SK-N-SH treated with all-trans-retinoic acid at 6 μM for 48 hours (cell line): ENCODE results near the gene CDC42EP2.

ENCODE experiments used
- ATAC-seq: fragments of 200-7000 bp; cut with Tn5 transposase; 3 replicates; pipeline ENCODE4 v1.9.1; 2020; ENCODE audit warnings: mild to moderate bottlenecking, moderate library complexity
- ARNTL ChIP-seq: fragments of 450-650 bp; formaldehyde crosslinking; IDR thresholded peaks from 2 replicates; pipeline ENCODE4 v1.5.0; 2020; ENCODE audit warnings: low read depth, mild to moderate bottlenecking, moderate library complexity, borderline replicate concordance
- BACH2 ChIP-seq: fragments of 250-450 bp; sonication (Bioruptor Pico); IDR thresholded peaks from 2 replicates; pipeline ENCODE4 v1.9.0; 2021; ENCODE audit warnings: mild to moderate bottlenecking, borderline replicate concordance
- CREB5 ChIP-seq: fragments of 250-450 bp; sonication (Bioruptor Pico); IDR thresholded peaks from 2 replicates; pipeline ENCODE4 v1.5.1; 2020; ENCODE audit warnings: low read depth, mild to moderate bottlenecking, moderate library complexity
- CSDC2 ChIP-seq: fragments of 250-450 bp; sonication (Bioruptor Pico); IDR thresholded peaks from 2 replicates; pipeline ENCODE4 v1.5.0; 2020; ENCODE audit warnings: mild to moderate bottlenecking, moderate library complexity
- CSRNP3 ChIP-seq: fragments of 250-450 bp; sonication (Bioruptor Pico); IDR thresholded peaks from 2 replicates; pipeline ENCODE4 v1.5.1; 2021; ENCODE audit warnings: mild to moderate bottlenecking, moderate library complexity
- ESRRG ChIP-seq: fragments of 250-450 bp; sonication (Bioruptor Pico); IDR thresholded peaks from 2 replicates; pipeline ENCODE4 v1.6.1; 2021; ENCODE audit warnings: mild to moderate bottlenecking
- GLIS3 ChIP-seq: fragments of 250-450 bp; sonication (Bioruptor Pico); IDR thresholded peaks from 2 replicates; pipeline ENCODE4 v1.5.0; 2020; ENCODE audit warnings: mild to moderate bottlenecking, moderate library complexity
- ISL1 ChIP-seq: fragments of 250-450 bp; sonication (Bioruptor Pico); IDR thresholded peaks from 2 replicates; pipeline ENCODE4 v2.1.2; 2022; ENCODE audit warnings: mild to moderate bottlenecking, moderate library complexity
- PATZ1 ChIP-seq: fragments of 250-450 bp; sonication (Bioruptor Pico); IDR thresholded peaks from 2 replicates; pipeline ENCODE4 v1.8.0; 2020; ENCODE audit warnings: mild to moderate bottlenecking, moderate library complexity, borderline replicate concordance
- RARB ChIP-seq: fragments of 250-450 bp; sonication (Bioruptor Pico); IDR thresholded peaks from 2 replicates; pipeline ENCODE4 v1.8.0; 2021; ENCODE audit warnings: mild to moderate bottlenecking, moderate library complexity
- SNAI2 ChIP-seq: fragments of 250-450 bp; sonication (Bioruptor Pico); IDR thresholded peaks from 2 replicates; pipeline ENCODE4 v1.5.0; 2020; ENCODE audit warnings: mild to moderate bottlenecking, moderate library complexity
- TSHZ2 ChIP-seq: fragments of 250-450 bp; sonication (Bioruptor Pico); IDR thresholded peaks from 2 replicates; pipeline ENCODE4 v1.5.0; 2020; ENCODE audit warnings: mild to moderate bottlenecking, moderate library complexity
- ZC3H10 ChIP-seq: fragments of 250-450 bp; sonication (Bioruptor Pico); IDR thresholded peaks from 2 replicates; pipeline ENCODE4 v1.5.1; 2021; ENCODE audit warnings: mild to moderate bottlenecking, moderate library complexity
- ZFP3 ChIP-seq: fragments of 250-450 bp; sonication (Bioruptor Pico); IDR thresholded peaks from 2 replicates; pipeline ENCODE4 v1.5.0; 2020; ENCODE audit warnings: mild to moderate bottlenecking, moderate library complexity
- ZFP30 ChIP-seq: fragments of 450-650 bp; formaldehyde crosslinking; IDR thresholded peaks from 2 replicates; pipeline ENCODE4 v1.5.0; 2022; ENCODE audit warnings: mild to moderate bottlenecking, moderate library complexity
- ZNF565 ChIP-seq: fragments of 450-650 bp; formaldehyde crosslinking; conservative IDR thresholded peaks from 2 replicates; pipeline ENCODE4 v1.5.0; 2020; ENCODE audit warnings: low read depth, mild to moderate bottlenecking, moderate library complexity
- ZNF70 ChIP-seq: fragments of 450-650 bp; formaldehyde crosslinking; IDR thresholded peaks from 2 replicates; pipeline ENCODE4 v1.5.0; 2020; ENCODE audit warnings: mild to moderate bottlenecking, moderate library complexity
- ZNF8 ChIP-seq: fragments of 450-650 bp; formaldehyde crosslinking; IDR thresholded peaks from 2 replicates; pipeline ENCODE4 v1.5.0; 2020; ENCODE audit warnings: mild to moderate bottlenecking, moderate library complexity

Gene CDC42EP2

GRCh38 chr11:65291613-65292012 lies 23.1 kb upstream of the CDC42EP2 start:
- peak; percentile 54 for ATAC-seq
- TF ChIP-seq ARNTL (CRISPR knock-in tag) (no peak), RARB (no peak), BACH2 (no peak)
- TF ChIP-seq, all 23 proteins: peak for 0

GRCh38 chr11:65292890-65293289 lies 21.8 kb upstream of the CDC42EP2 start:
- no peak for TF ChIP-seq ZC3H10 (CRISPR knock-in tag)
- no peak for TF ChIP-seq PATZ1 (CRISPR knock-in tag)
- no peak for TF ChIP-seq ISL1 (CRISPR knock-in tag)
- TF ChIP-seq ZNF70: no peak
- TF ChIP-seq CSDC2: no peak
- no peak for TF ChIP-seq CREB5 (CRISPR knock-in tag)
- TF ChIP-seq TSHZ2 (CRISPR knock-in tag): no peak
- TF ChIP-seq ZFP3 (CRISPR knock-in tag): no peak
- TF ChIP-seq ZNF8 (CRISPR knock-in tag): no peak
- TF ChIP-seq CSRNP3 (CRISPR knock-in tag): no peak
- ATAC-seq: no peak

GRCh38 chr11:65293909-65294381 lies 20.7 kb upstream of the CDC42EP2 start:
- TF ChIP-seq GLIS3 (CRISPR knock-in tag) (no peak), TSHZ2 (CRISPR knock-in tag) (no peak), ZNF8 (CRISPR knock-in tag) (no peak), CREB5 (CRISPR knock-in tag) (no peak), CSDC2 (no peak), CSRNP3 (CRISPR knock-in tag) (no peak), SNAI2 (no peak), ZFP3 (CRISPR knock-in tag) (no peak), PATZ1 (CRISPR knock-in tag) (no peak), ESRRG (CRISPR knock-in tag) (no peak), BACH2 (no peak), ZFP30 (CRISPR knock-in tag) (no peak), ZNF565 (CRISPR knock-in tag) (no peak)
- no peak for ATAC-seq
